Measurements from ENCODE around the gene SNHG17. TPM values are rescaled to one million over a fixed set of nuclear protein-coding genes. Genes with fewer than 3 reads are reported as not detected.

The SNHG17 gene
- total RNA-seq, 1 donor from 2014 or later, result 75.2 TPM

DNA sequence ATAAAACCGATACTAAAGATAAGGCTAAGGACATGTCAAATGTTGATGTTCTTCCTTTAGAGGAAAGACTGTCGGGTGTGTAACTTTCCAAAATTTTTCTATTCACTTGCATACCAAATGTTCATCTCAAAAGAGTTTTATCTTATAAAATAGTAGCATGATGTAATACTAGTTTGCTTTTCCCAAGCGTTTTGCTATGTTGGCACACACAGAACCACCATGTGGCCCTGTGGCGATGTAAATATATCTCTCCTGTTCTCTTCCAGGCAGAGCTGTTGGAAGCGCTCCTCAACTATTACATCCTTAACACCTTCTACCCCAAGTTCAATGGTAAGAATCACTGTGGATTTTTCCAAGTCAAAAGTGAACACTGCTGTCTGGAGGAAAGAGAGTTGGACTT, 62.3 kb downstream of the SNHG17 start:
- TF ChIP-seq, protein P1, sequence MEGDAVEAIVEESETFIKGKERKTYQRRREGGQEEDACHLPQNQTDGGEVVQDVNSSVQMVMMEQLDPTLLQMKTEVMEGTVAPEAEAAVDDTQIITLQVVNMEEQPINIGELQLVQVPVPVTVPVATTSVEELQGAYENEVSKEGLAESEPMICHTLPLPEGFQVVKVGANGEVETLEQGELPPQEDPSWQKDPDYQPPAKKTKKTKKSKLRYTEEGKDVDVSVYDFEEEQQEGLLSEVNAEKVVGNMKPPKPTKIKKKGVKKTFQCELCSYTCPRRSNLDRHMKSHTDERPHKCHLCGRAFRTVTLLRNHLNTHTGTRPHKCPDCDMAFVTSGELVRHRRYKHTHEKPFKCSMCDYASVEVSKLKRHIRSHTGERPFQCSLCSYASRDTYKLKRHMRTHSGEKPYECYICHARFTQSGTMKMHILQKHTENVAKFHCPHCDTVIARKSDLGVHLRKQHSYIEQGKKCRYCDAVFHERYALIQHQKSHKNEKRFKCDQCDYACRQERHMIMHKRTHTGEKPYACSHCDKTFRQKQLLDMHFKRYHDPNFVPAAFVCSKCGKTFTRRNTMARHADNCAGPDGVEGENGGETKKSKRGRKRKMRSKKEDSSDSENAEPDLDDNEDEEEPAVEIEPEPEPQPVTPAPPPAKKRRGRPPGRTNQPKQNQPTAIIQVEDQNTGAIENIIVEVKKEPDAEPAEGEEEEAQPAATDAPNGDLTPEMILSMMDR (IDR thresholded peaks at IDR 0.05), result no peak
- Mint-ChIP-seq H3K4me1 (peaks cover 5% of the 10 kb centered on the region), H3K36me3 (ENCODE audit: low read depth) (no peaks in the 10 kb centered on the region), H3K27ac (no peak overlapping the region), H3K9me3 (no peaks in the 10 kb centered on the region), H3K27me3 (peaks cover 4% of the 10 kb centered on the region), H3K4me3 (no peak overlapping the region)
- ChIA-PET CTCF (no interaction called here), POLR2A (no interaction called here)
- intact Hi-C loops (cut with micrococcal nuclease), result no loop called here
- no peak for DNase-seq
- ATAC-seq (ENCODE audit: low read depth), result no peak

Other genes with a start within 250 kb of the SNHG17 start
- gene KIAA1755, start 174.6 kb downstream of the SNHG17 start, total RNA-seq, result not detected in 2 replicates
- gene BPI, start 131.2 kb downstream of the SNHG17 start, total RNA-seq, result not detected in 2 replicates
- not detected in 2 replicates for gene LBP, start 88.8 kb downstream of the SNHG17 start, total RNA-seq
- 40.2 and 48.3 TPM in 2 replicates for gene RALGAPB, start 37.5 kb upstream of the SNHG17 start, total RNA-seq
- not detected in 2 replicates for gene ADIG, start 145.9 kb upstream of the SNHG17 start, total RNA-seq
- gene ARHGAP40, start 166.5 kb upstream of the SNHG17 start, total RNA-seq, result not detected in 2 replicates